RWPE2 (cell line): ENCODE results near the gene DSE.
A peak's percentile ranks its signal among the peaks of the same experiment; 100 is the strongest.

ENCODE experiments used
- ATAC-seq: fragments of 200-7000 bp; cut with Tn5 transposase; 3 replicates; pipeline ENCODE4 v1.9.1; 2021; ENCODE audit warnings: low read depth
- DNase-seq: peaks from one replicate; pipeline ENCODE4 v3.0.0-alpha.2; 2020; ENCODE audit warnings: low spot score
- H3K27ac ChIP-seq: fragments of 450-650 bp; 2 replicates; pipeline ENCODE4 v1.5.1; 2017; ENCODE audit warnings: mild to moderate bottlenecking; ENCODE audit not compliant: poor library complexity, severe bottlenecking
- H3K27me3 ChIP-seq: fragments of 250-450 bp; sonication (Bioruptor Pico); 2 replicates; pipeline ENCODE4 v1.5.1; 2021; ENCODE audit warnings: mild to moderate bottlenecking, moderate library complexity; ENCODE audit not compliant: insufficient read depth, poor library complexity, severe bottlenecking
- H3K36me3 ChIP-seq: fragments of 250-450 bp; sonication (Bioruptor Pico); 2 replicates; pipeline ENCODE4 v1.5.1; 2020; ENCODE audit warnings: low read depth, mild to moderate bottlenecking, moderate library complexity
- H3K4me1 ChIP-seq: fragments of 250-450 bp; sonication (Bioruptor Pico); 2 replicates; pipeline ENCODE4 v1.5.1; 2021; ENCODE audit warnings: mild to moderate bottlenecking, moderate library complexity; ENCODE audit not compliant: insufficient read depth, poor library complexity, severe bottlenecking
- H3K4me3 ChIP-seq: fragments of 250-450 bp; sonication (Bioruptor Pico); 2 replicates; pipeline ENCODE4 v1.5.1; 2021; ENCODE audit warnings: mild to moderate bottlenecking, moderate library complexity; ENCODE audit not compliant: severe bottlenecking
- H3K9me3 ChIP-seq: fragments of 250-450 bp; sonication (Bioruptor Pico); 2 replicates; pipeline ENCODE4 v1.5.1; 2021; ENCODE audit warnings: mild to moderate bottlenecking, moderate library complexity; ENCODE audit not compliant: severe bottlenecking
- TF ChIP-seq, protein P1 (sequence below): fragments of 450-650 bp; IDR thresholded peaks from one replicate; pipeline ENCODE4 v1.5.1; 2017; ENCODE audit warnings: mild to moderate bottlenecking, moderate library complexity; ENCODE audit not compliant: poor library complexity, severe bottlenecking

DSE gene

DNA sequence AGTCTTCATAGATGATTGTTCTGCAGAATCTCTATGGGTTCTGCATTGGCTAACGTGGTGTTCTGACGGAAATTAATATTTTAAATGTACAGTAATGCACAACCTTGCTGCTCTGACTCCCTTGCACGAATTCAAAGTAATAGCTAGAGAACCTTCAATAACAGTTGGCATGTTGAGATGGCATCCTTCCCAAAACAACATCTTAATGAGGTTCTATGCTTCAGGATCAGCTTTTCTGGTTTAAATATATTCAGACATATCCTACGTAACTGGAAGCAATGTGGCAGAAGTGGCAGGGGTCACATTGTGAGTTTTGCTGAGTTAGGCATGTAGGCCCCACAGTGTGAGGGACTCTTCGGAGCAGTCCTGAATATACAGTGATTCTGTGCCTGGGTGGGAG lies 25.7 kb downstream of the DSE start:
- Histone ChIP-seq H3K4me3 (no peak overlapping the region), H3K9me3 (no peaks in the 10 kb centered on the region), H3K36me3 (peaks cover 30% of the 10 kb centered on the region), H3K27me3 (no peaks in the 10 kb centered on the region), H3K27ac (peak overlapping the region; percentile 55), H3K4me1 (peaks cover 38% of the 10 kb centered on the region)
- TF ChIP-seq, protein P1, sequence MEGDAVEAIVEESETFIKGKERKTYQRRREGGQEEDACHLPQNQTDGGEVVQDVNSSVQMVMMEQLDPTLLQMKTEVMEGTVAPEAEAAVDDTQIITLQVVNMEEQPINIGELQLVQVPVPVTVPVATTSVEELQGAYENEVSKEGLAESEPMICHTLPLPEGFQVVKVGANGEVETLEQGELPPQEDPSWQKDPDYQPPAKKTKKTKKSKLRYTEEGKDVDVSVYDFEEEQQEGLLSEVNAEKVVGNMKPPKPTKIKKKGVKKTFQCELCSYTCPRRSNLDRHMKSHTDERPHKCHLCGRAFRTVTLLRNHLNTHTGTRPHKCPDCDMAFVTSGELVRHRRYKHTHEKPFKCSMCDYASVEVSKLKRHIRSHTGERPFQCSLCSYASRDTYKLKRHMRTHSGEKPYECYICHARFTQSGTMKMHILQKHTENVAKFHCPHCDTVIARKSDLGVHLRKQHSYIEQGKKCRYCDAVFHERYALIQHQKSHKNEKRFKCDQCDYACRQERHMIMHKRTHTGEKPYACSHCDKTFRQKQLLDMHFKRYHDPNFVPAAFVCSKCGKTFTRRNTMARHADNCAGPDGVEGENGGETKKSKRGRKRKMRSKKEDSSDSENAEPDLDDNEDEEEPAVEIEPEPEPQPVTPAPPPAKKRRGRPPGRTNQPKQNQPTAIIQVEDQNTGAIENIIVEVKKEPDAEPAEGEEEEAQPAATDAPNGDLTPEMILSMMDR: no peak
- DNase-seq (no peak), ATAC-seq (no peak)

DNA sequence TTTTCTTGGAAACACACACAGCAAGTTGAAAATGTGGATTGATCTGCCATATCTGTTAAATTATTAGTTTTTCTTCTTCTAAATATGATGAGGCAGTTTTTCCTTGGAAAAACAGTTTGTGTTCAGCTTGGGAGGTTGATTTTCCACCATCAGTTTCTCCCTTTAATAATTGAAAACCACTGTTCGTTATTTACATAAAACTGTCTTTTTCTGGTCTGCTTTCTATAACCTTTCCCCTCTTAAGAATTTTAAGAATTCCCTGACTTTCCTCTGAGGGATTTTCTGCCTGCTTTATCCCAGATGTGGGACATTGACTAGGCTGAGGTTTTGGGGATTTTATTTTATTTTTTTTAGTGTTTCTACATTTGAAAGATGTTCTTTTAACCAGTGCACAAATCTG lies 27.2 kb downstream of the DSE start:
- ATAC-seq (no peak), DNase-seq (no peak)
- TF ChIP-seq, protein P1: no peak
- H3K27me3 ChIP-seq: no peaks in the 10 kb centered on the region
- no peak overlapping the region for H3K4me3 ChIP-seq
- no peaks in the 10 kb centered on the region for H3K9me3 ChIP-seq
- peak overlapping the region; percentile 55 for H3K27ac ChIP-seq
- H3K4me1 ChIP-seq: peaks cover 25% of the 10 kb centered on the region
- H3K36me3 ChIP-seq: peaks cover 33% of the 10 kb centered on the region

DNA sequence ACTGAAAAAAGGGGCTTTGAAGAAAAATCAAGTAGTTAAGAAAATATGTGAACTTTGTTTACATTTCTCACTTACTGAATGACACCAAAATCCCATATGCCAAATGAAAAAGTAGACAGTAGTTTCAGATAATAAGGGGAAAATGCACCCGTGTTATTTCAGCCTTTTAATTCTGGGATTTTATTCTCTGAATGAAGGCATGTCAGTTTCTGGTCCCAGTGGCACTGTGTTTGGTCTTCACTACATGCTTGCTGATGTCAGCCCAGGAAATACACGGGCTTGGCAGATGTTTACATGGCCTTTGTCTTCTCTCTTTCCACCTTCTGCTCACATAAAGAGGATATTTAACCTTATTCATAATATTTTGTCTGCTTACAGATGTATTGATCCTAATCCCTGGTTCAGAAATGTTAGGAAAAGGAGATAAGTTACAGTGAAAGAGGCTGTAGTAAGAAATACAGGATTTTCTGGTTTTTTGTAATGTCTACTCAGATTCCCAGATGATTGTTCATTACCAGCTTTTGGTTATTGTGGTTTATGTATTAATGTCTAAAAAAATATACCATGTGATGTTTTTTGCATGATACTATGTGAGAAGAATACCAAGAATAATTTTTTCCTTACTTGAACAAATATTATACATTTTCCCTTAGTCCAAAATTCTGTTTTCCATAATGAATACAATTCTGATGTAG lies 27.7 kb downstream of the DSE start:
- TF ChIP-seq, protein P1: no peak
- DNase-seq (no peak), ATAC-seq (peak; percentile 67)
- no peaks in the 10 kb centered on the region for H3K27me3 ChIP-seq
- no peak overlapping the region for H3K4me3 ChIP-seq
- H3K27ac ChIP-seq: peak overlapping the region; percentile 55
- no peaks in the 10 kb centered on the region for H3K9me3 ChIP-seq
- H3K4me1 ChIP-seq: peaks cover 23% of the 10 kb centered on the region
- peaks cover 34% of the 10 kb centered on the region for H3K36me3 ChIP-seq

DNA sequence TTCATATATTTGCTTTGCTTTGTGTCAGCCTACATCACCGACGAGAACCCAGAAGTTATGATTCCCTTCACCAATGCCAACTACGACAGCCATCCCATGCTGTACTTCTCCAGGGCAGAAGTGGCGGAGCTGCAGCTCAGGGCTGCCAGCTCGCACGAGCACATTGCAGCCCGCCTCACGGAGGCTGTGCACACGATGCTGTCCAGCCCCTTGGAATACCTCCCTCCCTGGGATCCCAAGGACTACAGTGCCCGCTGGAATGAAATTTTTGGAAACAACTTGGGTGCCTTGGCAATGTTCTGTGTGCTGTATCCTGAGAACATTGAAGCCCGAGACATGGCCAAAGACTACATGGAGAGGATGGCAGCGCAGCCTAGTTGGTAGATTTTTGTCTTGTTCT lies 28.5 kb downstream of the DSE start:
- TF ChIP-seq, protein P1: no peak
- H3K4me1 ChIP-seq: peaks cover 20% of the 10 kb centered on the region
- no peak for ATAC-seq

DNA sequence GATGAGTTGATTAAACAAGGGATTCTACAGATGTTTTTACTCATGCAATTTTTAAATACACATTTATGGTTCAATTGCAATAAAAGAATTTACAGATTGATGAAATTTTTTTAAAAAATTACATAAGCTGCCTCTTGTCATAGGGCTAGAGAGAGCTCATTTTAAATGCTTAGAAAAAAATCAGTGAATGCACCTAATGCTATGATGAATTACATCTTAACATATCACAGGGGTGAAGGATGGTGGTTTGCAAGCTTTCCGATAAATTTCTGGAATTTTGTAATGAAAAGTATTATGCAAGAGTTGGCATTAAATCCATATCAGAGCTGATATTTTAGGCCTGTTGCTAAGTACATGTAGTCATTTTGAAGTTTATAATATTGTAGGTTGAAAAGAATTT lies 29.6 kb downstream of the DSE start:
- ATAC-seq (no peak), DNase-seq (no peak)
- Histone ChIP-seq H3K27me3 (no peaks in the 10 kb centered on the region), H3K36me3 (peaks cover 31% of the 10 kb centered on the region), H3K4me1 (peaks cover 20% of the 10 kb centered on the region), H3K27ac (no peak overlapping the region), H3K4me3 (no peak overlapping the region), H3K9me3 (no peaks in the 10 kb centered on the region)
- TF ChIP-seq, protein P1: no peak

More for the DNA sequence above, 28.5 kb downstream of the DSE start:
- DNase-seq: no peak
- Histone ChIP-seq H3K27me3 (no peaks in the 10 kb centered on the region), H3K27ac (no peak overlapping the region), H3K4me3 (no peak overlapping the region), H3K36me3 (peaks cover 31% of the 10 kb centered on the region), H3K9me3 (no peaks in the 10 kb centered on the region)
